HFFc6 (cell line): ENCODE measurements around the gene DPP6. TPM values are rescaled to one million over a fixed set of nuclear protein-coding genes. Genes with fewer than 3 reads are reported as not detected.

Experiments used
- DNase-seq: peaks from one replicate; pipeline ENCODE4 v3.0.0-alpha.2; 2018
- H3K27ac Mint-ChIP-seq: 2 replicates; pipeline ENCODE4 v1.8.0; 2020; ENCODE audit warnings: mild to moderate bottlenecking, mixed read lengths
- H3K27me3 Mint-ChIP-seq: 2 replicates; pipeline ENCODE4 v1.8.0; 2021; ENCODE audit warnings: mild to moderate bottlenecking, moderate library complexity, mixed read lengths; ENCODE audit not compliant: insufficient read depth
- H3K36me3 Mint-ChIP-seq: 2 replicates; pipeline ENCODE4 v1.8.0; 2021; ENCODE audit warnings: low read depth, mixed read lengths
- H3K4me1 Mint-ChIP-seq: 2 replicates; pipeline ENCODE4 v1.8.0; 2020; ENCODE audit warnings: low read depth, mixed read lengths
- H3K4me3 Mint-ChIP-seq: 2 replicates; pipeline ENCODE4 v1.8.0; 2020; ENCODE audit warnings: mild to moderate bottlenecking, moderate library complexity, mixed read lengths
- H3K9me3 Mint-ChIP-seq: 2 replicates; pipeline ENCODE4 v1.8.0; 2020; ENCODE audit warnings: mild to moderate bottlenecking, mixed read lengths
- total RNA-seq, 6 experiments: library from RNA; stranded (reverse); fragmentation: NEBNext Ultra II Directional; extraction: Animal tissue kit (Norgen Biotek cat#: 25700); gene quantifications; 2 replicates in 1 of 6; 3 replicates in 5 of 6; pipeline ENCODE4 v1.2.3, GENCODE V29; 2021
- TF ChIP-seq, protein P1 (sequence below): fragments of 200-600 bp; sonication (generic); IDR thresholded peaks from 2 replicates; pipeline ENCODE4 v1.5.0; 2021; ENCODE audit warnings: antibody characterized with exemption, mild to moderate bottlenecking

The DPP6 gene
- total RNA-seq, 6 experiments from 2014 or later = not detected

DNA sequence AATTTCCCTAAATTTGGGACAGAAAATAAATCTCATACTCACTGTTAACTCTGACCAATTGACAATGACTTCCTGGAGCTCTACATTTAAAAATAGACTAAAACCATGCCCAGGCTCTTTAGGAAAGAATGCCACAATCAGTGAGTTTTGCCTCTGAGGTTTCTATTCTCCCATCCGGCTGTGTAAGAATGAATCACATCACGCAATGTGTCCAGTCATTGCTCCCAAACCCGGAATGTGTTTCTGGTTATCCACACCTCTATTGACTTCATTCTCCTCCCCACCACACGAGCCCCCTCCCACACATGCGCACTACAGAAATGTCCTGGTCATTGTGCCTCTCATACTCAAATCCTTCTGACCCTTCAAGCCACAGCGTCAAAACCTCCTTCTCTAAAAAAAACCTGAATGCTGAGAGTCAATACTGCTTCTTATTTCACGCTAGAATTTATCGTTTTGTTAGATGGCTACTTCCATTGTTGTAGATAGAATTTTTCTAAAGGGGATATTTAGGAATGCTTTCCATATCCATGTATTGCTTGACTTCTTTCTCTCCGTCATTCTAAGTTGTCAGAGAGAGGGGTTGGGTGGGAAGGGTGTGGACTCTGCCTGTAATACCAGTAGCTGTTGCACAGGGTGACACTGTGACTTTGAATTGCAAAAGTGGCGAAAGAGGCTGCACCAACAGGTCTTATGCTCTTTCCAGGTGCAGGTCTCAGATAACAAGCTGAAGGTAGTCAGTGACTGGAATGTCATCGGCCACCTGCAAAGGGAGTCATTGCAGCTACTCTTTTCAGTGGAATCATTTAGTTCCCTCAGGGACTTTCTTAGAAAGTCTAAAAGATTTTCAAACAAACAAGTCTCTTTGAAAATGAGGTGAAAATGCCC lies 594.2 kb downstream of the DPP6 start:
- no peak overlapping the region for H3K27ac Mint-ChIP-seq
- H3K9me3 Mint-ChIP-seq = peaks cover 54% of the 10 kb centered on the region
- TF ChIP-seq, protein P1, sequence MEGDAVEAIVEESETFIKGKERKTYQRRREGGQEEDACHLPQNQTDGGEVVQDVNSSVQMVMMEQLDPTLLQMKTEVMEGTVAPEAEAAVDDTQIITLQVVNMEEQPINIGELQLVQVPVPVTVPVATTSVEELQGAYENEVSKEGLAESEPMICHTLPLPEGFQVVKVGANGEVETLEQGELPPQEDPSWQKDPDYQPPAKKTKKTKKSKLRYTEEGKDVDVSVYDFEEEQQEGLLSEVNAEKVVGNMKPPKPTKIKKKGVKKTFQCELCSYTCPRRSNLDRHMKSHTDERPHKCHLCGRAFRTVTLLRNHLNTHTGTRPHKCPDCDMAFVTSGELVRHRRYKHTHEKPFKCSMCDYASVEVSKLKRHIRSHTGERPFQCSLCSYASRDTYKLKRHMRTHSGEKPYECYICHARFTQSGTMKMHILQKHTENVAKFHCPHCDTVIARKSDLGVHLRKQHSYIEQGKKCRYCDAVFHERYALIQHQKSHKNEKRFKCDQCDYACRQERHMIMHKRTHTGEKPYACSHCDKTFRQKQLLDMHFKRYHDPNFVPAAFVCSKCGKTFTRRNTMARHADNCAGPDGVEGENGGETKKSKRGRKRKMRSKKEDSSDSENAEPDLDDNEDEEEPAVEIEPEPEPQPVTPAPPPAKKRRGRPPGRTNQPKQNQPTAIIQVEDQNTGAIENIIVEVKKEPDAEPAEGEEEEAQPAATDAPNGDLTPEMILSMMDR = no peak
- no peaks in the 10 kb centered on the region for H3K4me1 Mint-ChIP-seq
- H3K27me3 Mint-ChIP-seq = no peaks in the 10 kb centered on the region; the same call in 1 of the 2 replicates
- peaks cover 10% of the 10 kb centered on the region; the same call in 1 of the 2 replicates for H3K36me3 Mint-ChIP-seq
- no peak overlapping the region for H3K4me3 Mint-ChIP-seq
- no peak for DNase-seq

DNA sequence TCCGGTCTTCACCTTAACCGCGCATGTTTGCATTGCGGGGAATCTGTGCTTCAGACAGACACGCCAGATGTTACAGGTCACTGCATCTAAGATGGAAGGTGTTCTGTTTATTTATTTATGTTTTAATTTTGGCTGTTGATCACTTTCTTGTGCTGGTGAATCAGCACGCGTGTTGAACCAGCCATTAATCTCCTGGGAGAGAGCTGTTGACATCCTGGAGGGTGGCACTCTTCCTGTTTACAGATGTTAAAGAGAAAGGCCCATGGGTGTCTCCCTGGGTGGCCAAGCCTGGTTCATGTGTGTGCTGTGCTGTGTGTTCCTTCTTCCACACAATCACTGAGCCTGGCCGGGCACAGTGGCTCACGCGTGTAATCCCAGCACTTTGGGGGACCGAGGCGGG lies 595.4 kb downstream of the DPP6 start:
- DNase-seq = no peak

DNA sequence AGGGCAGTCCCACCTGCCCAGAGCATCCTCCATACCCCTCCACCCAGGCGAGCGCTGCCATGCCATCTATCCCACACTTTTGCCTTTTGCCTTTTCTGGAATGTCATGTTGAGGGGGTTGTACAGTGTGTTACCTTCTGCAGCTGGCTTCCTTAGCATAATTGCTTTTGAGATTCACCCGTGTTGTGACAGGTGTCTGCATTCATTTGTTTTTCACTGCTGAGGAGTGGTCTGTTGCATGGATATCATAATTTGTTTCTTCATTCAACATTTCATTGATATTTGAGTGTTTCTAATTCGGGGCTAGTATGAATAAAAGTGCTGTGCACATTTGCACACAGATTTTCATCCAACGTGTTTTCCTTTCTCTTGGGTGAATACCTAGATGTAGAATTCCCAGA lies 596.8 kb downstream of the DPP6 start:
- no peak for DNase-seq
- Mint-ChIP-seq H3K27me3 (peaks cover 2% of the 10 kb centered on the region; the same call in 1 of the 2 replicates), H3K4me3 (no peak overlapping the region), H3K9me3 (peaks cover 64% of the 10 kb centered on the region), H3K4me1 (no peaks in the 10 kb centered on the region), H3K36me3 (peaks cover 10% of the 10 kb centered on the region; the same call in 1 of the 2 replicates), H3K27ac (no peak overlapping the region)
- TF ChIP-seq, protein P1 = no peak

More for the DNA sequence above, 595.4 kb downstream of the DPP6 start:
- Mint-ChIP-seq H3K27me3 (peaks cover 2% of the 10 kb centered on the region; the same call in 1 of the 2 replicates), H3K27ac (no peak overlapping the region), H3K4me3 (no peak overlapping the region), H3K9me3 (peaks cover 62% of the 10 kb centered on the region), H3K36me3 (peaks cover 10% of the 10 kb centered on the region; the same call in 1 of the 2 replicates), H3K4me1 (no peaks in the 10 kb centered on the region)
- TF ChIP-seq, protein P1 = no peak

DNA sequence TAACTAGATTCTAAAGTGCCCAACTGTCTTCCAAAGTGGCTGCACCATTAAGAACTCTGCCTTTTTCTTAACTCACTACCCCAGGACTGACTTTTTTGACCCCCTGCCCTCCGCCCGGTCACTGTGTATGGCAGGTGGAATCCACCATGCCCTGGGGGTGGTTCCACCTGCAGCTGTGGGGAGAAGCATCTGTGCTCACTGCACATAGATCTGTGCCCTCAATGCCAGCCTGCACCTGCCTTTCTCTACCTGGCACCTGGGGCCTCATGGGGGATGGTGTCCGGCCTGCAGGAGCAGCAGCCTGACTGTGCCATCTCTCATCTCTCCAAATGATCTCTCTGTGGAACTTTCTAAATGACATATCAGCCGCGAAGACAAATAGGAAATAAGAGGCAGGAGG lies 597.2 kb downstream of the DPP6 start:
- DNase-seq = no peak
- Mint-ChIP-seq H3K27me3 (peaks cover 2% of the 10 kb centered on the region; the same call in 1 of the 2 replicates), H3K27ac (no peak overlapping the region), H3K4me3 (no peak overlapping the region), H3K4me1 (no peaks in the 10 kb centered on the region), H3K9me3 (peaks cover 64% of the 10 kb centered on the region), H3K36me3 (peaks cover 10% of the 10 kb centered on the region; the same call in 1 of the 2 replicates)
- TF ChIP-seq, protein P1 = no peak

DNA sequence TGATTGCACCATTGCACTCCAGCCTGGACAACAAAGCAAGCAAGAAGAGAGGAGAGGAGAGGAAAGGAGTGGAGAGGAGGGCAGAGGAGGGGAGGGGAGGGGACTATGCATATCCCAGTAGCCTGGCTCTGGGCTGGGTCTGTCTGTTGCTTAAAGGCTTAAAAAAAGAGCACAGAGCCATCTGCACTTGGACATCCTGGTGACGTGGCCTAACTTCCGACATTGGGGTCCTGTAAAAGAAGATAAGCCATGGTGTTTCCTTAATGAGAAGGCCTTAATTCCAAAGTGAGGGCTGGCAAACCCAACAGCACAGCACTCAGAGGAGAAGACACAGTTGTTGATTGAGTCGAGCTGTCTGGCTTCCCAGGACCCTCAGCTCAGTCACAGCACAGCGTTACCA lies 598.1 kb downstream of the DPP6 start:
- H3K4me3 Mint-ChIP-seq = no peak overlapping the region
- TF ChIP-seq, protein P1 = no peak
- no peaks in the 10 kb centered on the region for H3K4me1 Mint-ChIP-seq
- no peak overlapping the region for H3K27ac Mint-ChIP-seq
- H3K36me3 Mint-ChIP-seq = peaks cover 10% of the 10 kb centered on the region; the same call in 1 of the 2 replicates
- DNase-seq = no peak
- peaks cover 67% of the 10 kb centered on the region for H3K9me3 Mint-ChIP-seq
- peaks cover 2% of the 10 kb centered on the region; the same call in 1 of the 2 replicates for H3K27me3 Mint-ChIP-seq
